K562 (cell line): Measurements from ENCODE around the gene LSS. TPM values are rescaled to one million over a fixed set of nuclear protein-coding genes. Genes with fewer than 3 reads are reported as not detected.

ENCODE experiments used
- ATAC-seq: fragments of 200-7000 bp; cut with Tn5 transposase; 3 replicates; pipeline ENCODE4 v1.9.1; 2020; ENCODE audit warnings: moderate library complexity
- BruUV-seq: library from RNA; stranded (reverse); fragments of 400-500 nt; replicated peaks from 2 replicates; lab custom pipeline; 2021; lab: Mats Ljungman, UMichigan
- CTCF ChIA-PET: fragments of 300-600 bp; formaldehyde crosslinking; extraction: SDS; loops from one replicate; lab custom pipeline; 2021; ENCODE audit warnings: low intra/inter-chr PET ratio; lab: Yijun Ruan, JAX
- POLR2A ChIA-PET: fragments of 300-600, 350-650 bp; sonication (Branson Sonifier 250); formaldehyde crosslinking; extraction: SDS; loops from one replicate; lab custom pipeline; 2021; ENCODE audit warnings: antibody characterized with exemption, inconsistent platforms; lab: Yijun Ruan, JAX
- DNase-seq, 4 experiments: peaks; one replicate each; pipeline versions ENCODE4 v3.0.0 to v3.0.0-alpha.2; 2011 to 2018; ENCODE audit warnings: low spot score in 3 of 4, mixed read lengths in 3 of 4; ENCODE audit errors: extremely low read depth in 1 of 4
- FAIRE-seq: peaks from 2 replicates; lab custom pipeline; 2011; peaks lifted over from hg19 to GRCh38; lab: Jason Lieb, UNC
- H2AFZ ChIP-seq: 2 replicates; pipeline ENCODE4 v1.6.0; 2011; ENCODE audit warnings: low read depth, low read length, control low read depth, inconsistent platforms
- H3K27ac ChIP-seq: fragments of 200-600 bp; 3 replicates; pipeline ENCODE4 v1.8.0; 2011; ENCODE audit warnings: low read depth, mild to moderate bottlenecking, control low read depth, inconsistent platforms, low read length, moderate library complexity, mixed read lengths; ENCODE audit errors: extremely low read depth
- H3K27me3 ChIP-seq, 2 experiments: fragments of 300-600 bp in 1 of 2; 2 replicates in 1 of 2; 3 replicates in 1 of 2; pipeline versions ENCODE4 v1.6.0 to v1.8.0; 2011; ENCODE audit warnings: inconsistent platforms in 2 of 2, low read length in 2 of 2, mild to moderate bottlenecking in 1 of 2, mixed read lengths in 1 of 2, moderate library complexity in 1 of 2; ENCODE audit not compliant: control insufficient read depth in 2 of 2, insufficient read depth in 2 of 2
- H3K36me3 ChIP-seq: fragments of 300-600 bp; 3 replicates; pipeline ENCODE4 v1.8.0; 2011; ENCODE audit warnings: mild to moderate bottlenecking, low read length, inconsistent platforms; ENCODE audit not compliant: control insufficient read depth, insufficient read depth
- H3K4me1 ChIP-seq, 2 experiments: fragments of 200-600 bp in 1 of 2; replicated peaks in 1 of 2; 2 replicates in 1 of 2; 3 replicates in 1 of 2; pipeline versions ENCODE4 v1.5.1 to v1.8.0; 2011; ENCODE audit warnings: inconsistent platforms in 2 of 2, low read length in 2 of 2, mild to moderate bottlenecking in 1 of 2, mixed read lengths in 1 of 2, moderate library complexity in 1 of 2; ENCODE audit not compliant: control insufficient read depth in 2 of 2, insufficient read depth in 2 of 2
- H3K4me2 ChIP-seq: 2 replicates; pipeline ENCODE4 v1.6.1; 2011; ENCODE audit warnings: low read length, control low read depth, inconsistent platforms, mixed read lengths; ENCODE audit not compliant: insufficient read depth
- H3K4me3 ChIP-seq: fragments of 200-600 bp; sonication (generic), shearing (Covaris generic); 2 replicates; pipeline ENCODE4 v1.5.1; 2016; ENCODE audit warnings: control low read depth, inconsistent platforms
- H3K79me2 ChIP-seq: fragments of 200-600 bp; 3 replicates; pipeline ENCODE4 v1.8.0; 2011; ENCODE audit warnings: low read length, inconsistent platforms; ENCODE audit not compliant: control insufficient read depth, insufficient read depth
- H3K9ac ChIP-seq, 2 experiments: 2 replicates each; pipeline versions ENCODE4 v1.6.0 to v1.6.1; 2011; ENCODE audit warnings: low read depth in 2 of 2, low read length in 2 of 2, control low read depth in 1 of 2, inconsistent platforms in 1 of 2, mild to moderate bottlenecking in 1 of 2, mixed read lengths in 1 of 2; ENCODE audit not compliant: insufficient read depth in 1 of 2
- H3K9me1 ChIP-seq: one replicate; pipeline ENCODE4 v1.6.0; 2011; ENCODE audit warnings: inconsistent platforms, mild to moderate bottlenecking, low read length, moderate library complexity; ENCODE audit not compliant: control insufficient read depth, insufficient read depth
- H3K9me3 ChIP-seq: replicated peaks from 2 replicates; pipeline ENCODE4 v1.5.1; 2011; ENCODE audit warnings: low read depth, low read length, inconsistent platforms; ENCODE audit not compliant: control insufficient read depth, insufficient read depth
- H4K20me1 ChIP-seq: replicated peaks from 2 replicates; pipeline ENCODE4 v1.6.1; 2011; ENCODE audit warnings: low read length, inconsistent platforms, mixed read lengths; ENCODE audit not compliant: control insufficient read depth, insufficient read depth
- HNRNPK ChIP-seq: fragments of 200-400 bp; formaldehyde crosslinking; IDR thresholded peaks from one replicate; pipeline ENCODE4 v1.6.1; 2018; ENCODE audit warnings: mild to moderate bottlenecking, low read depth, low read length; ENCODE audit not compliant: poor library complexity, severe bottlenecking
- KLF16 ChIP-seq: IDR thresholded peaks from 2 replicates; pipeline ENCODE4 v1.6.1; 2016; ENCODE audit warnings: antibody characterized with exemption
- L3MBTL2 ChIP-seq: fragments of 450-650 bp; IDR thresholded peaks from 2 replicates; pipeline ENCODE4 v1.6.1; 2016; ENCODE audit warnings: mild to moderate bottlenecking, moderate library complexity
- MYC ChIP-seq, 2 experiments: fragments of 250-450 bp in 1 of 2; sonication (Bioruptor Pico) in 1 of 2; IDR thresholded peaks; 2 replicates each; pipeline versions ENCODE4 v1.5.1 to v1.6.1; 2012 to 2021; ENCODE audit warnings: low read depth in 2 of 2, borderline replicate concordance in 1 of 2, improper control_type of control experiment in 1 of 2, low read length in 1 of 2, mild to moderate bottlenecking in 1 of 2, moderate library complexity in 1 of 2
- PCBP1 ChIP-seq: fragments of 200-400 bp; formaldehyde crosslinking; IDR thresholded peaks from 2 replicates; pipeline ENCODE4 v1.6.1; 2018; ENCODE audit warnings: mild to moderate bottlenecking, low read depth, low read length; ENCODE audit not compliant: poor library complexity, severe bottlenecking
- PRPF4 ChIP-seq: fragments of 200-400 bp; formaldehyde crosslinking; IDR thresholded peaks from one replicate; pipeline ENCODE4 v1.6.1; 2017; ENCODE audit warnings: low read length, low read depth, mild to moderate bottlenecking; ENCODE audit not compliant: insufficient read depth, poor library complexity, severe bottlenecking
- SMARCA5 ChIP-seq: fragments of 450-650 bp; IDR thresholded peaks from 2 replicates; pipeline ENCODE4 v1.6.1; 2016
- TBP ChIP-seq: optimal IDR thresholded peaks from 2 replicates; pipeline ENCODE3; 2011; ENCODE audit warnings: low read depth, low read length, improper control_type of control experiment
- THRB ChIP-seq: fragments of 450-650 bp; formaldehyde crosslinking; conservative IDR thresholded peaks from 2 replicates; pipeline ENCODE4 v1.4.0; 2022; ENCODE audit warnings: mild to moderate bottlenecking, missing genetic modification characterization
- TRIM24 ChIP-seq, 2 experiments: fragments of 450-650 bp; IDR thresholded peaks; 2 replicates each; pipeline ENCODE4 v1.6.1; 2016
- ZBTB33 ChIP-seq: sonication (generic); formaldehyde crosslinking; IDR thresholded peaks from 2 replicates; pipeline ENCODE4 v1.8.1; 2023; ENCODE audit warnings: mild to moderate bottlenecking, missing genetic modification reagents
- WGBS: fragments of 100-300 bp; shearing (Covaris generic); methylation state at CpG from one replicate; pipeline ENCODE4 v1.1.6; 2016; ENCODE audit warnings: low coverage, mixed read lengths; ENCODE audit not compliant: insufficient coverage; ENCODE audit errors: missing lambda C conversion rate; 5-methylcytosine and 5-hydroxymethylcytosine counted together
- in situ Hi-C: fragments of 300-500 bp; cut with MboI; formaldehyde crosslinking; loops from 4 replicates; pipeline ENCODE4 v1.15.0; 2018; ENCODE audit warnings: inconsistent platforms, mixed read lengths
- intact Hi-C: fragments of 100-400 bp; cut with micrococcal nuclease; formaldehyde crosslinking; loops from 2 replicates; pipeline ENCODE4 v1.14.2; 2022
- polyA plus RNA-seq, 8 experiments: library from polyadenylated mRNA; depleted of rRNA in 4 of 8; stranded (reverse) in 5 of 8; unstranded in 3 of 8; fragments of >200 nt; fragmentation: Nextera tagmentation in 2 of 8; fragmentation: Illumina TruSeq in 1 of 8; extraction: Ambion mirVana in 2 of 8; extraction: Trizol in 1 of 8; gene quantifications; 2 replicates each; pipeline versions ENCODE4 v1.2.1 to v1.2.3, GENCODE V29; 2011 to 2014; ENCODE audit warnings: inconsistent platforms in 1 of 8, missing spikeins in 1 of 8
- total RNA-seq, 7 experiments: library from RNA; depleted of rRNA in 6 of 7; stranded (reverse); fragments of >200 nt in 6 of 7; fragmentation: Illumina TruSeq in 2 of 7; extraction: Trizol in 2 of 7; gene quantifications; 2 replicates each; pipeline versions ENCODE4 v1.2.1 to v1.2.3, GENCODE V29; 2011 to 2021; ENCODE audit warnings: low replicate concordance in 1 of 7
- TF ChIP-seq, protein P1 (sequence below), 2 experiments: fragments of 450-650 bp in 1 of 2; sonication (generic) in 1 of 2; formaldehyde crosslinking; conservative IDR thresholded peaks; 2 replicates each; pipeline versions ENCODE4 v1.4.0 to v1.8.1; 2020 to 2022; ENCODE audit warnings: mild to moderate bottlenecking in 1 of 2, missing genetic modification reagents in 1 of 2
- TF ChIP-seq, protein P2 (sequence below): fragments of 450-650 bp; IDR thresholded peaks from 2 replicates; pipeline ENCODE4 v1.6.1; 2014; ENCODE audit warnings: low read depth, mild to moderate bottlenecking, moderate library complexity, borderline replicate concordance

The LSS gene
- total and polyA plus RNA-seq, 9 of the 15 experiments (the other 6 are each of a cell fraction or from before 2014, with no cell fraction given), result 2.2 to 89.5 (median 37.4) TPM

GRCh38 chr21:46160907-46161632, 67.5 kb downstream of the LSS start:
- intact Hi-C loops (no loop called here), in situ Hi-C loops (no loop called here)
- DNase-seq (no peak), ATAC-seq (no peak), FAIRE-seq (no peak)
- Histone ChIP-seq H3K4me1 (peaks cover 0 to 26% of the 10 kb centered on the region in 2 experiments; a peak in 3 of 5 replicates), H3K36me3 (peaks cover 62% of the 10 kb centered on the region; the same call in 2 of the 3 replicates), H3K4me3 (no peak overlapping the region), H3K9ac (no peak overlapping the region), H3K27me3 (no peaks in the 10 kb centered on the region), H3K79me2 (0 out of 3 replicates have a peak, but pooled peaks cover 7% of the 10 kb centered on the region), H4K20me1 (no peaks in the 10 kb centered on the region), H3K4me2 (no peak overlapping the region), H3K9me1 (no peaks in the 10 kb centered on the region), H3K27ac (peak overlapping the region; percentile 55; the same call in 1 of the 3 replicates), H3K9me3 (peaks cover 15% of the 10 kb centered on the region), H2AFZ (no peak overlapping the region)
- WGBS, result 100% methylated on average over 16 of the region's 72 CpGs
- BruUV-seq, result TSS peak; percentile 47
- TF ChIP-seq THRB (no peak), KLF16 (no peak), ZBTB33 (CRISPR knock-in tag) (peak; percentile 42; the same call in 1 of the 2 replicates), SMARCA5 (no peak), HNRNPK (peak; percentile 95), PRPF4 (peak; percentile 39), MYC (IDR thresholded peaks at IDR 0.05; ENCODE audit: low read depth, low read length) (no peak), MYC (CRISPR knock-in tag; IDR thresholded peaks at IDR 0.05; ENCODE audit: borderline replicate concordance, low read depth) (no peak), L3MBTL2 (no peak), TBP (no peak), TRIM24 (IDR thresholded peaks at IDR 0.05) (0 out of 4 replicates have a peak, but pooled peaks of 1 of the 2 experiments have one; percentile 18), PCBP1 (peak; percentile 99)
- TF ChIP-seq, protein P1, sequence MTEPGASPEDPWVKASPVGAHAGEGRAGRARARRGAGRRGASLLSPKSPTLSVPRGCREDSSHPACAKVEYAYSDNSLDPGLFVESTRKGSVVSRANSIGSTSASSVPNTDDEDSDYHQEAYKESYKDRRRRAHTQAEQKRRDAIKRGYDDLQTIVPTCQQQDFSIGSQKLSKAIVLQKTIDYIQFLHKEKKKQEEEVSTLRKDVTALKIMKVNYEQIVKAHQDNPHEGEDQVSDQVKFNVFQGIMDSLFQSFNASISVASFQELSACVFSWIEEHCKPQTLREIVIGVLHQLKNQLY (CRISPR knock-in tag; conservative IDR thresholded peaks at IDR 0.05), result no peak
- TF ChIP-seq, protein P2, sequence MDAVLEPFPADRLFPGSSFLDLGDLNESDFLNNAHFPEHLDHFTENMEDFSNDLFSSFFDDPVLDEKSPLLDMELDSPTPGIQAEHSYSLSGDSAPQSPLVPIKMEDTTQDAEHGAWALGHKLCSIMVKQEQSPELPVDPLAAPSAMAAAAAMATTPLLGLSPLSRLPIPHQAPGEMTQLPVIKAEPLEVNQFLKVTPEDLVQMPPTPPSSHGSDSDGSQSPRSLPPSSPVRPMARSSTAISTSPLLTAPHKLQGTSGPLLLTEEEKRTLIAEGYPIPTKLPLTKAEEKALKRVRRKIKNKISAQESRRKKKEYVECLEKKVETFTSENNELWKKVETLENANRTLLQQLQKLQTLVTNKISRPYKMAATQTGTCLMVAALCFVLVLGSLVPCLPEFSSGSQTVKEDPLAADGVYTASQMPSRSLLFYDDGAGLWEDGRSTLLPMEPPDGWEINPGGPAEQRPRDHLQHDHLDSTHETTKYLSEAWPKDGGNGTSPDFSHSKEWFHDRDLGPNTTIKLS, result no peak
- POLR2A ChIA-PET, result interaction anchor here (0.6 kb wide), 1 partner anchor 12 kb away, joined by 3 read pairs; no protein-coding TSS in a partner anchor
- CTCF ChIA-PET, result interaction anchor here (0.5 kb wide), 1 partner anchor 91 kb away, joined by 4 read pairs; no protein-coding TSS in a partner anchor
